ENCODE results near the gene MAN1A2. TPM values are rescaled to one million over a fixed set of nuclear protein-coding genes. Genes with fewer than 3 reads are reported as not detected.
A peak's percentile ranks its signal among the peaks of the same experiment; 100 is the strongest.

The MAN1A2 gene
- total and polyA plus RNA-seq, 9 of the 15 experiments (the other 6 are each of a cell fraction or from before 2014, with no cell fraction given) = 4.2 to 38.4 (median 18.7) TPM

DNA sequence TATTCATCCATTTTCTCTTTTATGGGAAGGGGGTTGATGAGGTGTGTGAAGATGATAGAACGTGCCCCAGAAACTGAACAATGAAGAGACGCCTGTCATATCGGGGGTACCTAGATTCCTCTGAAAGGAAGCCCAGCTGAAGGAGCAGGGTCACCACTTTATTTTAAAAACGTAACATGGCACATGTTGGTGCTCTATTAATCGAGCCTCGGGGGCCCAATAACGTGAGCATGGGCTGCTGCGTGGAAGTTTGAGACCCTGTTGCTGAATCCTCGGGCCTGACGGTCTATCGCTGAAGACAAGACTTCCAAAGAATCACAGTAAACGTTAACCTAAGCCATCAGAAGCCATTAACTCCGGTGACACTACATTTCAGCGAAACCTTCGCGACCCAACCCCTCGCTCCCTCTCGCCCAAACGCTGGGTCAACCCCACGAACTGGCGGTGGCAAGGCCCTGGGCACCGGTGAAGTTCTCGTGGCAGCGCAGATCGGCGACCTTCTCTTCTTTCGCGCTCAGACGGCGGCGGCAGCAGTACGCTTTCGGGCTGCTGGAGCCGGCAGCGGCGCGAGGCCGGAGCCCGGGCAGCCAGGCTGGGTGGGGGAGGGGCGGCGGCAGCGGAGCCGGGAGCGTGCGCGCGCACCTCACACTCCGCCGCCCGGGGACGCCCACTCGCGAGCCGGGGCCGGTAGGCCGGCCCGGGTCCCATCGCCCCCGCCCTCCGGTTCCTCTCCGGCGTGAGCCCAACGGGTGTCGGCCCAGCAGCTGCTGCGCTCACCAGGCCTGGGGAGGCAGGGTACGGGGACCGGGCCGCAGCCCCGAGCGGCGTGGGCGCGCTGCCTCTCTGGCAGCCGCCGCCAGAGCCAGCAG is 838 bp upstream of the MAN1A2 start (continued):
- TF ChIP-seq CCNT2 (IDR thresholded peaks at IDR 0.05; ENCODE audit: borderline replicate concordance, extremely low read depth, insufficient read length, low read depth, low read length) = peak; percentile 92
- no peak for TF ChIP-seq ZKSCAN8 (CRISPR knock-in tag; IDR thresholded peaks at IDR 0.05)
- TF ChIP-seq HMGN3 (IDR thresholded peaks at IDR 0.05; ENCODE audit: borderline replicate concordance, extremely low read depth, insufficient read length, low read depth, low read length) = peak; percentile 89
- TF ChIP-seq, protein P1, sequence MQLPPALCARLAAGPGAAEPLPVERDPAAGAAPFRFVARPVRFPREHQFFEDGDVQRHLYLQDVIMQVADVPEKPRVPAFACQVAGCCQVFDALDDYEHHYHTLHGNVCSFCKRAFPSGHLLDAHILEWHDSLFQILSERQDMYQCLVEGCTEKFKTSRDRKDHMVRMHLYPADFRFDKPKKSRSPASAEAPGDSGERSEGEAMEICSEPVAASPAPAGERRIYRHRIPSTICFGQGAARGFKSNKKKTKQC (CRISPR knock-in tag; IDR thresholded peaks at IDR 0.05) = no peak; the same call in none of the 2 replicates
- TF ChIP-seq NFIX (CRISPR knock-in tag; IDR thresholded peaks at IDR 0.05; ENCODE audit: low read depth) = no peak
- no peak for TF ChIP-seq YBX1 (IDR thresholded peaks at IDR 0.05)
- TF ChIP-seq, protein P2, sequence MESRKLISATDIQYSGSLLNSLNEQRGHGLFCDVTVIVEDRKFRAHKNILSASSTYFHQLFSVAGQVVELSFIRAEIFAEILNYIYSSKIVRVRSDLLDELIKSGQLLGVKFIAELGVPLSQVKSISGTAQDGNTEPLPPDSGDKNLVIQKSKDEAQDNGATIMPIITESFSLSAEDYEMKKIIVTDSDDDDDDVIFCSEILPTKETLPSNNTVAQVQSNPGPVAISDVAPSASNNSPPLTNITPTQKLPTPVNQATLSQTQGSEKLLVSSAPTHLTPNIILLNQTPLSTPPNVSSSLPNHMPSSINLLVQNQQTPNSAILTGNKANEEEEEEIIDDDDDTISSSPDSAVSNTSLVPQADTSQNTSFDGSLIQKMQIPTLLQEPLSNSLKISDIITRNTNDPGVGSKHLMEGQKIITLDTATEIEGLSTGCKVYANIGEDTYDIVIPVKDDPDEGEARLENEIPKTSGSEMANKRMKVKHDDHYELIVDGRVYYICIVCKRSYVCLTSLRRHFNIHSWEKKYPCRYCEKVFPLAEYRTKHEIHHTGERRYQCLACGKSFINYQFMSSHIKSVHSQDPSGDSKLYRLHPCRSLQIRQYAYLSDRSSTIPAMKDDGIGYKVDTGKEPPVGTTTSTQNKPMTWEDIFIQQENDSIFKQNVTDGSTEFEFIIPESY (CRISPR knock-in tag; IDR thresholded peaks at IDR 0.05) = 0 out of 2 replicates have a peak, but pooled peaks have one; percentile 10
- TF ChIP-seq CBX8 (IDR thresholded peaks at IDR 0.05; ENCODE audit: borderline replicate concordance, extremely low read depth, low read depth, low read length, poor library complexity, severe bottlenecking) = no peak
- no peak for TF ChIP-seq JUNB (CRISPR knock-in tag; conservative IDR thresholded peaks at IDR 0.05)
- no peak for TF ChIP-seq JUN (IDR thresholded peaks at IDR 0.05; ENCODE audit: borderline replicate concordance, low read depth, low read length)
- no peak; the same call in 1 of the 2 replicates for TF ChIP-seq JUN (CRISPR knock-in tag; IDR thresholded peaks at IDR 0.05; ENCODE audit: borderline replicate concordance)
- TF ChIP-seq HMG20B (CRISPR knock-in tag; IDR thresholded peaks at IDR 0.05) = no peak
- TF ChIP-seq ZNF76 (CRISPR knock-in tag; IDR thresholded peaks at IDR 0.05; ENCODE audit: borderline replicate concordance) = no peak
- TF ChIP-seq ZNF668 (CRISPR knock-in tag; IDR thresholded peaks at IDR 0.05) = no peak
- TF ChIP-seq NELFE (IDR thresholded peaks at IDR 0.05; ENCODE audit: insufficient read depth, insufficient read length) = no peak
- peak; percentile 57 for TF ChIP-seq CREM (IDR thresholded peaks at IDR 0.05; ENCODE audit: low read depth)
- peak; percentile 82 for TF ChIP-seq L3MBTL2 (IDR thresholded peaks at IDR 0.05)
- no peak for TF ChIP-seq SIX5 (IDR thresholded peaks at IDR 0.05; ENCODE audit: borderline replicate concordance in 1 of 2, insufficient read depth in 1 of 2, low read depth in 1 of 2, low read length in 2 of 2)
- no peak for TF ChIP-seq PRMT5 (CRISPR knock-in tag; IDR thresholded peaks at IDR 0.05)
- no peak for TF ChIP-seq PHF21A (IDR thresholded peaks at IDR 0.05; ENCODE audit: borderline replicate concordance, low read depth)
- TF ChIP-seq, protein P3, sequence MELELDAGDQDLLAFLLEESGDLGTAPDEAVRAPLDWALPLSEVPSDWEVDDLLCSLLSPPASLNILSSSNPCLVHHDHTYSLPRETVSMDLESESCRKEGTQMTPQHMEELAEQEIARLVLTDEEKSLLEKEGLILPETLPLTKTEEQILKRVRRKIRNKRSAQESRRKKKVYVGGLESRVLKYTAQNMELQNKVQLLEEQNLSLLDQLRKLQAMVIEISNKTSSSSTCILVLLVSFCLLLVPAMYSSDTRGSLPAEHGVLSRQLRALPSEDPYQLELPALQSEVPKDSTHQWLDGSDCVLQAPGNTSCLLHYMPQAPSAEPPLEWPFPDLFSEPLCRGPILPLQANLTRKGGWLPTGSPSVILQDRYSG (tag; conservative IDR thresholded peaks at IDR 0.05; ENCODE audit: low read depth) = peak; percentile 53; the same call in 1 of the 2 replicates
- no peak for TF ChIP-seq NR4A1 (CRISPR knock-in tag; IDR thresholded peaks at IDR 0.05)
- peak; percentile 52; the same call in 1 of the 2 replicates for TF ChIP-seq NR4A1 (tag; IDR thresholded peaks at IDR 0.05)

Measured in K562 (cell line).